Keratinocyte (primary cell): Measurements from ENCODE around the gene CD8B2. TPM values are rescaled to one million over a fixed set of nuclear protein-coding genes. Genes with fewer than 3 reads are reported as not detected.
"Not testable (repeated sequence)": the region's sequence is repeated elsewhere in the genome, so short reads cannot be mapped to it uniquely, and the experiment has no call there.

ENCODE experiments used
- DNase-seq: peaks from one replicate; pipeline ENCODE4 v3.0.0-alpha.2; 2011; ENCODE audit warnings: low read depth, missing footprints, low spot score
- FAIRE-seq: peaks from 2 replicates; lab custom pipeline; 2011; peaks lifted over from hg19 to GRCh38; lab: Jason Lieb, UNC
- H2AFZ ChIP-seq: 2 replicates; pipeline ENCODE4 v1.6.0; 2012; ENCODE audit warnings: low read length, control low read depth, inconsistent platforms; ENCODE audit not compliant: control insufficient read depth
- H3K27ac ChIP-seq: 2 replicates; pipeline ENCODE4 v1.5.1; 2011; ENCODE audit warnings: low read length; ENCODE audit not compliant: control insufficient read depth, insufficient read depth
- H3K27me3 ChIP-seq: 3 replicates; pipeline ENCODE4 v1.6.0; 2011; ENCODE audit warnings: low read length; ENCODE audit not compliant: control insufficient read depth, insufficient read depth; ENCODE audit errors: extremely low read depth
- H3K36me3 ChIP-seq, 2 experiments: 2 replicates in 1 of 2; 3 replicates in 1 of 2; pipeline ENCODE4 v1.5.1; 2011; ENCODE audit warnings: low read length in 2 of 2, mild to moderate bottlenecking in 1 of 2; ENCODE audit not compliant: control insufficient read depth in 2 of 2, insufficient read depth in 2 of 2; ENCODE audit errors: extremely low read depth in 1 of 2
- H3K4me1 ChIP-seq: 3 replicates; pipeline ENCODE4 v1.5.1; 2011; ENCODE audit warnings: low read length; ENCODE audit not compliant: control insufficient read depth, insufficient read depth; ENCODE audit errors: extremely low read depth
- H3K4me2 ChIP-seq: 3 replicates; pipeline ENCODE4 v1.6.0; 2011; ENCODE audit warnings: low read depth, low read length; ENCODE audit not compliant: control insufficient read depth, insufficient read depth; ENCODE audit errors: extremely low read depth
- H3K4me3 ChIP-seq, 3 experiments: fragments of 200-600 bp in 1 of 3; sonication (generic) in 1 of 3; 2 replicates in 2 of 3; 3 replicates in 1 of 3; pipeline ENCODE4 v1.5.1; 2011 to 2016; ENCODE audit warnings: low read length in 3 of 3, mild to moderate bottlenecking in 3 of 3, control low read depth in 2 of 3, inconsistent platforms in 1 of 3, low read depth in 1 of 3, mixed read lengths in 1 of 3, mixed run types in 1 of 3, moderate library complexity in 1 of 3; ENCODE audit not compliant: control insufficient read depth in 2 of 3, insufficient read depth in 2 of 3; ENCODE audit errors: extremely low read depth in 1 of 3
- H3K79me2 ChIP-seq: 2 replicates; pipeline ENCODE4 v1.6.0; 2012; ENCODE audit warnings: low read length; ENCODE audit not compliant: control insufficient read depth, insufficient read depth
- H3K9ac ChIP-seq: 3 replicates; pipeline ENCODE4 v1.6.0; 2011; ENCODE audit warnings: low read length; ENCODE audit not compliant: control insufficient read depth, insufficient read depth; ENCODE audit errors: extremely low read depth
- H3K9me1 ChIP-seq: 3 replicates; pipeline ENCODE4 v1.6.0; 2011; ENCODE audit warnings: low read length; ENCODE audit not compliant: control insufficient read depth, insufficient read depth; ENCODE audit errors: extremely low read depth
- H3K9me3 ChIP-seq: 2 replicates; pipeline ENCODE4 v1.5.1; 2012; ENCODE audit warnings: low read depth, low read length; ENCODE audit not compliant: control insufficient read depth
- H4K20me1 ChIP-seq: 3 replicates; pipeline ENCODE4 v1.6.0; 2011; ENCODE audit warnings: low read length; ENCODE audit not compliant: control insufficient read depth, insufficient read depth; ENCODE audit errors: extremely low read depth
- EZH2 ChIP-seq: IDR thresholded peaks from one replicate; pipeline ENCODE4 v1.6.1; 2012; ENCODE audit warnings: inconsistent platforms, mild to moderate bottlenecking, low read length, moderate library complexity
- dilution Hi-C: fragments of 300-500 bp; cut with MboI; formaldehyde crosslinking; loops from one replicate; pipeline ENCODE4 v1.7.0; 2020; ENCODE audit warnings: low sequenced_read_pairs; ENCODE audit not compliant: extremely low pct_ligation_motif_present
- polyA plus RNA-seq, 5 experiments: library from polyadenylated mRNA; depleted of rRNA in 3 of 5; stranded (reverse) in 3 of 5; stranded (forward) in 1 of 5; unstranded in 1 of 5; fragments of >200 nt; gene quantifications; 1 replicate in 1 of 5; 2 replicates in 3 of 5; 3 replicates in 1 of 5; pipeline versions ENCODE4 v1.2.1 to v1.2.3, GENCODE V29; 2011 to 2012; ENCODE audit warnings: missing spikeins in 2 of 5, low read depth in 1 of 5, low replicate concordance in 1 of 5
- TF ChIP-seq, protein P1 (sequence below), 3 experiments: IDR thresholded peaks in 1 of 3; conservative IDR thresholded peaks in 1 of 3; optimal IDR thresholded peaks in 1 of 3; 2 replicates in 2 of 3; 3 replicates in 1 of 3; pipeline versions ENCODE3 to v1.5.1; 2011; ENCODE audit warnings: low read length in 3 of 3, mild to moderate bottlenecking in 3 of 3, moderate library complexity in 2 of 3, control low read depth in 1 of 3, inconsistent platforms in 1 of 3; ENCODE audit not compliant: insufficient read depth in 2 of 3; ENCODE audit errors: extremely low read depth in 1 of 3

The CD8B2 gene
- polyA plus RNA-seq, 1 donor (not counting 4 experiments of a cell fraction or from before 2014, with no cell fraction given), result not detected

DNA sequence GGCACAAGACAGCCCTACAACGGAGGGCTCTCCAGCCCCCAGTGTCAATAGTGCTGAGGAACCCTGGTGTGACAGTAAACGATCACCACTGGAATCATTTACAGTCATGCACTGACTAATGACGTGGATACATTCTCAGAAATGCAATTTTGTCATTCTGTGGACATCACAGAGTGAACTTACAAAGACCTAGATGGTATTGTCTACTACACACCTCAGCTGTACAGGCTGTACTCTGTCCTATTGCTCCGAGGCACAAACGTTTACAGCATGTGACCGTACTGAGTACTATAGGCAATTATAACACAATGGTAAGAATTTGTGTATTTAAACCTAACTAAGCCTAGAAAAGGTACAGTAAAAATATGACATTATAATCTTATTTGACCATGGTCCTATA, 67.2 kb downstream of the CD8B2 start:
- no peaks in the 10 kb centered on the region for H3K27me3 ChIP-seq
- no peak overlapping the region for H3K4me3 ChIP-seq
- no peak overlapping the region for H3K9ac ChIP-seq
- dilution Hi-C loops, result no loop called here
- FAIRE-seq, result no peak
- peaks cover 4% of the 10 kb centered on the region for H3K4me1 ChIP-seq
- no peak for TF ChIP-seq EZH2
- TF ChIP-seq, protein P1, sequence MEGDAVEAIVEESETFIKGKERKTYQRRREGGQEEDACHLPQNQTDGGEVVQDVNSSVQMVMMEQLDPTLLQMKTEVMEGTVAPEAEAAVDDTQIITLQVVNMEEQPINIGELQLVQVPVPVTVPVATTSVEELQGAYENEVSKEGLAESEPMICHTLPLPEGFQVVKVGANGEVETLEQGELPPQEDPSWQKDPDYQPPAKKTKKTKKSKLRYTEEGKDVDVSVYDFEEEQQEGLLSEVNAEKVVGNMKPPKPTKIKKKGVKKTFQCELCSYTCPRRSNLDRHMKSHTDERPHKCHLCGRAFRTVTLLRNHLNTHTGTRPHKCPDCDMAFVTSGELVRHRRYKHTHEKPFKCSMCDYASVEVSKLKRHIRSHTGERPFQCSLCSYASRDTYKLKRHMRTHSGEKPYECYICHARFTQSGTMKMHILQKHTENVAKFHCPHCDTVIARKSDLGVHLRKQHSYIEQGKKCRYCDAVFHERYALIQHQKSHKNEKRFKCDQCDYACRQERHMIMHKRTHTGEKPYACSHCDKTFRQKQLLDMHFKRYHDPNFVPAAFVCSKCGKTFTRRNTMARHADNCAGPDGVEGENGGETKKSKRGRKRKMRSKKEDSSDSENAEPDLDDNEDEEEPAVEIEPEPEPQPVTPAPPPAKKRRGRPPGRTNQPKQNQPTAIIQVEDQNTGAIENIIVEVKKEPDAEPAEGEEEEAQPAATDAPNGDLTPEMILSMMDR (optimal IDR thresholded peaks at IDR 0.05 in 1 of 3, IDR thresholded peaks at IDR 0.05 in 1 of 3, conservative IDR thresholded peaks at IDR 0.05 in 1 of 3; ENCODE audit: extremely low read depth in 1 of 3, insufficient read depth in 2 of 3, low read length in 3 of 3), result no peak
- H3K27ac ChIP-seq, result no peak overlapping the region
- H3K79me2 ChIP-seq, result no peaks in the 10 kb centered on the region
- no peak overlapping the region for H3K4me2 ChIP-seq
- H3K36me3 ChIP-seq, result no peaks in the 10 kb centered on the region
- H3K9me3 ChIP-seq, result no peaks in the 10 kb centered on the region
- DNase-seq, result no peak
- no peaks in the 10 kb centered on the region for H3K9me1 ChIP-seq
- no peak overlapping the region for H2AFZ ChIP-seq
- H4K20me1 ChIP-seq, result no peaks in the 10 kb centered on the region

DNA sequence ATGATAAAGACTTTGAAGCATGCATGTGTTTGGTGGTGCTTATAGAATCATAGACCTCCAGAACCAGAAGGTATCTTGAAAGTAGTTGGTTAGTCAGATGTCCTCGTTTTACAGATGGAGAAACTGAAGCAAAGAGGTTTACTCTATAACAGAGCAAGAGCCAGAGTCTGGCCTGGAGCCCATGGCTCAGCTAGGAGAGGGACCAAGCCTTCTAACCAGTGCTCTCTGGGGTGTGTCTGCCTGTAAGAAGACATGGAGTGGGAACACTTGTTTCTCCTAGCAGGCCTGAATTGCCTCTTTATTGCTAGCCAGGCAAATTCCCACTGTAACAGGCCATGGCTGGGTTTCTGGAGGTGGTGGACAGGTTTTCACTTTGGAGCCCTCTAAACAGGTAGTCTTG, 67.9 kb downstream of the CD8B2 start:
- Histone ChIP-seq H3K27me3 (no peaks in the 10 kb centered on the region), H3K27ac (no peak overlapping the region), H3K36me3 (no peaks in the 10 kb centered on the region), H3K4me2 (no peak overlapping the region), H2AFZ (no peak overlapping the region), H3K4me3 (no peak overlapping the region), H3K4me1 (peaks cover 4% of the 10 kb centered on the region), H3K9ac (no peak overlapping the region), H3K9me1 (no peaks in the 10 kb centered on the region), H3K9me3 (no peaks in the 10 kb centered on the region), H4K20me1 (no peaks in the 10 kb centered on the region), H3K79me2 (no peaks in the 10 kb centered on the region)
- no peak for TF ChIP-seq EZH2
- TF ChIP-seq, protein P1 (optimal IDR thresholded peaks at IDR 0.05 in 1 of 3, IDR thresholded peaks at IDR 0.05 in 1 of 3, conservative IDR thresholded peaks at IDR 0.05 in 1 of 3; ENCODE audit: extremely low read depth in 1 of 3, insufficient read depth in 2 of 3, low read length in 3 of 3), result no peak
- DNase-seq (no peak), FAIRE-seq (no peak)
- dilution Hi-C loops, result no loop called here

DNA sequence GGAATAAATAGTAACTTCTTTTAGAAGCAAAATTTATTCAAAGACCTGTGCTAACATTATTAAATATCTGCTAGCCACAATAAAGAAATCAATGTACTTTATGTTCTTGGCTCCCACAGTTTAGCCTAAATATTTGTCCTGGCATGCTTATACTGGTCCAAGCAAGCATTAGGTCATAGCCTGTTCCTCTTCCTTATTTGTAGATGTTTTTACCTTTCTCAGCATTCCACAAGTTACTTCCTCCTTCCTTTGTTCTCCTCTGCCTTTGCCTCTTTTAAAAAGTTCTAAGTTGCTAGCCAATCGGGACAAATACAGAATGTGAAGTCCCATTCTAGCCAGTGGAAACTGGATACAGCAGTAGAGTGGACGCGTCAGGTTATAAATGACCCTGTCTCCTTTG, 72.6 kb downstream of the CD8B2 start:
- H3K79me2 ChIP-seq, H3K36me3 ChIP-seq, DNase-seq, FAIRE-seq, H3K4me2 ChIP-seq, H2AFZ ChIP-seq, H3K4me3 ChIP-seq, H3K9me1 ChIP-seq, dilution Hi-C loops, H3K27ac ChIP-seq, H3K9ac ChIP-seq, H3K27me3 ChIP-seq, H4K20me1 ChIP-seq, H3K4me1 ChIP-seq, H3K9me3 ChIP-seq: not testable (repeated sequence)
